Smooth muscle cell (in vitro differentiated cells): ENCODE data around the gene WNT10A. TPM values are rescaled to one million over a fixed set of nuclear protein-coding genes. Genes with fewer than 3 reads are reported as not detected.

Source experiments
- DNase-seq: peaks from one replicate; lab custom pipeline; 2025; ENCODE audit not compliant: unreplicated experiment; lab: John Stamatoyannopoulos, UW
- H2AFZ ChIP-seq: fragments of 200-600 bp; sonication (generic); 2 replicates; pipeline ENCODE4 v1.6.0; 2016; ENCODE audit warnings: antibody characterized with exemption, low read depth, mild to moderate bottlenecking
- H3F3A ChIP-seq: fragments of 200-600 bp; sonication (generic); 2 replicates; pipeline ENCODE4 v1.6.0; 2017; ENCODE audit warnings: antibody characterized with exemption, low read depth
- H3K27ac ChIP-seq: fragments of 200-600 bp; sonication (generic); 2 replicates; pipeline ENCODE4 v1.5.1; 2016; ENCODE audit warnings: low read depth, mild to moderate bottlenecking
- H3K27me3 ChIP-seq: fragments of 200-600 bp; sonication (generic); 2 replicates; pipeline ENCODE4 v1.6.1; 2016; ENCODE audit warnings: low read depth, mild to moderate bottlenecking
- H3K36me3 ChIP-seq: fragments of 200-600 bp; sonication (generic); 2 replicates; pipeline ENCODE4 v1.5.1; 2016; ENCODE audit warnings: low read depth
- H3K4me1 ChIP-seq: fragments of 200-600 bp; sonication (generic); 2 replicates; pipeline ENCODE4 v1.5.1; 2016; ENCODE audit warnings: low read depth
- H3K4me2 ChIP-seq: fragments of 200-600 bp; sonication (generic); 2 replicates; pipeline ENCODE4 v1.6.0; 2016; ENCODE audit warnings: mild to moderate bottlenecking
- H3K4me3 ChIP-seq: fragments of 200-600 bp; sonication (generic); 2 replicates; pipeline ENCODE4 v1.5.1; 2016; ENCODE audit warnings: mild to moderate bottlenecking
- H3K79me2 ChIP-seq: fragments of 200-600 bp; sonication (generic); 2 replicates; pipeline ENCODE4 v1.6.0; 2016; ENCODE audit warnings: low read depth, mild to moderate bottlenecking
- H3K9ac ChIP-seq: fragments of 200-600 bp; sonication (generic); 2 replicates; pipeline ENCODE4 v1.6.0; 2016; ENCODE audit warnings: low read depth
- H3K9me3 ChIP-seq: fragments of 200-600 bp; sonication (generic); replicated peaks from 2 replicates; pipeline ENCODE4 v1.5.1; 2016; ENCODE audit warnings: low read depth
- H4K20me1 ChIP-seq: fragments of 200-600 bp; sonication (generic); 2 replicates; pipeline ENCODE4 v1.6.0; 2016; ENCODE audit warnings: low read depth
- WGBS: methylation state at CpG from one replicate; pipeline ENCODE4 v1.1.7; 2016; ENCODE audit warnings: low lambda C conversion rate; 5-methylcytosine and 5-hydroxymethylcytosine counted together
- polyA plus RNA-seq: library from polyadenylated mRNA; unstranded; fragments of >200 nt; fragmentation: Nextera tagmentation; extraction: Ambion mirVana; gene quantifications from 2 replicates; pipeline ENCODE4 v1.2.1, GENCODE V29; 2016
- total RNA-seq: library from RNA; depleted of rRNA; stranded (reverse); fragments of >200 nt; gene quantifications from 2 replicates; pipeline ENCODE4 v1.2.3, GENCODE V29; 2014
- TF ChIP-seq, protein P1 (sequence below): fragments of 200-600 bp; sonication (generic); IDR thresholded peaks from 2 replicates; pipeline ENCODE4 v1.5.1; 2017; ENCODE audit warnings: borderline replicate concordance, mild to moderate bottlenecking, antibody characterized with exemption; ENCODE audit not compliant: insufficient read depth, poor library complexity, severe bottlenecking

WNT10A gene
- total and polyA plus RNA-seq, 2 experiments from 2014 or later = 2.3 to 3.6 TPM

- Histone ChIP-seq H2AFZ (no peak overlapping the region), H3F3A (no peaks in the 10 kb centered on the region), H3K36me3 (no peaks in the 10 kb centered on the region), H3K9me3 (no peaks in the 10 kb centered on the region), H4K20me1 (no peaks in the 10 kb centered on the region), H3K4me3 (no peak overlapping the region), H3K79me2 (no peaks in the 10 kb centered on the region), H3K4me1 (peaks cover 14% of the 10 kb centered on the region), H3K9ac (no peak overlapping the region), H3K27ac (no peak overlapping the region), H3K27me3 (peaks cover 49% of the 10 kb centered on the region), H3K4me2 (no peak overlapping the region)
- no peak for DNase-seq
- TF ChIP-seq, protein P1, sequence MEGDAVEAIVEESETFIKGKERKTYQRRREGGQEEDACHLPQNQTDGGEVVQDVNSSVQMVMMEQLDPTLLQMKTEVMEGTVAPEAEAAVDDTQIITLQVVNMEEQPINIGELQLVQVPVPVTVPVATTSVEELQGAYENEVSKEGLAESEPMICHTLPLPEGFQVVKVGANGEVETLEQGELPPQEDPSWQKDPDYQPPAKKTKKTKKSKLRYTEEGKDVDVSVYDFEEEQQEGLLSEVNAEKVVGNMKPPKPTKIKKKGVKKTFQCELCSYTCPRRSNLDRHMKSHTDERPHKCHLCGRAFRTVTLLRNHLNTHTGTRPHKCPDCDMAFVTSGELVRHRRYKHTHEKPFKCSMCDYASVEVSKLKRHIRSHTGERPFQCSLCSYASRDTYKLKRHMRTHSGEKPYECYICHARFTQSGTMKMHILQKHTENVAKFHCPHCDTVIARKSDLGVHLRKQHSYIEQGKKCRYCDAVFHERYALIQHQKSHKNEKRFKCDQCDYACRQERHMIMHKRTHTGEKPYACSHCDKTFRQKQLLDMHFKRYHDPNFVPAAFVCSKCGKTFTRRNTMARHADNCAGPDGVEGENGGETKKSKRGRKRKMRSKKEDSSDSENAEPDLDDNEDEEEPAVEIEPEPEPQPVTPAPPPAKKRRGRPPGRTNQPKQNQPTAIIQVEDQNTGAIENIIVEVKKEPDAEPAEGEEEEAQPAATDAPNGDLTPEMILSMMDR = no peak
- WGBS = 91% methylated on average over 1 of the region's 1 CpG
These were observed 23.8 kb upstream of the WNT10A start for GRCh38 chr2:218856896-218857243.

DNA sequence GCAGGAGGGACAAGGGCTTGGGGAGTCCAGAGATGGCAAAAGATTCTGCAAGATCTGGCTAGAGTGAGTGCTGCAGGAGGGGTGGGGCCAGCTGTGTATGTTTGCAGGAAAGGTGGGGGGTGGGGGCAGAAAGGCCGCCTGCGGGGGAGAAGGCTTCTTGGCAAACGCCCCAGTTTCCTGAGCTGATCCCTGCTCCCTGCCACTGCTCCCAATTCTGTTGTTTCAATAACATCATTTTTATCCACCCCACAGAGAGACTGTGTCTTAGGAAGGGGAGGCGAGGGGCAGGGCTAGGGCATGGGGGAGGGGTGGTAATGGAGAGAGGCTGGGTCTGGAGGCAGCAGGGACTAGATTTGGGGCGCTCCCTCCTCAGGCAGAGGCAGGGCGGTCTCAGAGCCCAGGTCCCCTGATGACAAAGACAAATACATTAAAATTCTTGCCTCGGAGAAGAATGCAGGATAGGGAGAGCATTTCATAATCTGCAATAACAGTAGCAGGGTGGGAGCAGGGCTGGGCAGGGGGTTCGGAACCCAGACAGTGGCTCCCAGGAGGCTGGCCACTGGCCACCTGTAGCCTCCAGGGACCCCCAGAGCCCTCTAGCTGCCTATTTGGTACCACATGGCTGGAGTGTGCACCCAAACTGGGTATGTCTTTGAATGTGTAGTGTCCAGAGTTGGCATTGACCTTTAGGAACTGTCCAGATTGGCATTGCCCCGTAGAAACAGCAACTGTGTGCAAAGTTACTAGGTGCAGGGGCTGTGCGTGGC is 23.1 kb upstream of the WNT10A start:
- Histone ChIP-seq H3K79me2 (no peaks in the 10 kb centered on the region), H3K4me3 (no peak overlapping the region), H3K4me1 (peaks cover 14% of the 10 kb centered on the region), H3K36me3 (no peaks in the 10 kb centered on the region), H3K27me3 (peaks cover 50% of the 10 kb centered on the region), H3K9ac (no peak overlapping the region), H2AFZ (no peak overlapping the region), H3K9me3 (no peaks in the 10 kb centered on the region), H3F3A (no peaks in the 10 kb centered on the region), H3K4me2 (no peak overlapping the region), H4K20me1 (no peaks in the 10 kb centered on the region), H3K27ac (no peak overlapping the region)
- WGBS = 52% methylated on average over 10 of the region's 10 CpGs
- TF ChIP-seq, protein P1 = no peak
- no peak for DNase-seq

GRCh38 chr2:218858138-218858445 is 22.6 kb upstream of the WNT10A start:
- H3K27me3 ChIP-seq = peaks cover 50% of the 10 kb centered on the region
- H4K20me1 ChIP-seq = no peaks in the 10 kb centered on the region
- H3K36me3 ChIP-seq = no peaks in the 10 kb centered on the region
- DNase-seq = no peak
- no peak overlapping the region for H2AFZ ChIP-seq
- H3K4me1 ChIP-seq = peaks cover 12% of the 10 kb centered on the region
- H3F3A ChIP-seq = no peaks in the 10 kb centered on the region
- no peak overlapping the region for H3K4me3 ChIP-seq
- no peak overlapping the region for H3K4me2 ChIP-seq
- TF ChIP-seq, protein P1 = no peak
- no peaks in the 10 kb centered on the region for H3K79me2 ChIP-seq
- H3K27ac ChIP-seq = no peak overlapping the region
- no peaks in the 10 kb centered on the region for H3K9me3 ChIP-seq
- no peak overlapping the region for H3K9ac ChIP-seq
- WGBS = 45% methylated on average over 1 of the region's 1 CpG
